ENCODE data around the gene GTPBP1. TPM values are rescaled to one million over a fixed set of nuclear protein-coding genes. Genes with fewer than 3 reads are reported as not detected.

Gene GTPBP1
- total and polyA plus RNA-seq, 2 of the 13 experiments (the other 11 are each of a cell fraction or from before 2014, with no cell fraction given): 22.3 to 27.0 TPM

GRCh38 chr22:38704654-38705234, 1.0 kb upstream of the GTPBP1 start (continued):
- TF ChIP-seq ETV5 (CRISPR knock-in tag; IDR thresholded peaks at IDR 0.05; ENCODE audit: borderline replicate concordance) (peak; percentile 40; the same call in 1 of the 2 replicates), ELF4 (CRISPR knock-in tag; IDR thresholded peaks at IDR 0.05; ENCODE audit: borderline replicate concordance) (peak; percentile 66; the same call in 1 of the 2 replicates), MIXL1 (CRISPR knock-in tag; IDR thresholded peaks at IDR 0.05) (no peak), ZMYM2 (CRISPR knock-in tag; IDR thresholded peaks at IDR 0.05) (no peak), MAF1 (CRISPR knock-in tag; IDR thresholded peaks at IDR 0.05; ENCODE audit: borderline replicate concordance) (no peak), FOXA3 (CRISPR knock-in tag; IDR thresholded peaks at IDR 0.05) (0 out of 2 replicates have a peak, but pooled peaks have one; percentile 4), TMF1 (CRISPR knock-in tag; IDR thresholded peaks at IDR 0.05; ENCODE audit: low read depth) (no peak), MAFF (IDR thresholded peaks at IDR 0.05; ENCODE audit: low read depth, low read length) (no peak; the same call in 1 of the 2 replicates), FOXJ3 (CRISPR knock-in tag; IDR thresholded peaks at IDR 0.05; ENCODE audit: borderline replicate concordance) (no peak), FOXP4 (CRISPR knock-in tag; IDR thresholded peaks at IDR 0.05) (0 out of 2 replicates have a peak, but pooled peaks have one; percentile 15), ZBTB8A (CRISPR knock-in tag; IDR thresholded peaks at IDR 0.05; ENCODE audit: borderline replicate concordance, low read depth) (no peak), ZNF17 (CRISPR knock-in tag; IDR thresholded peaks at IDR 0.05) (no peak), ZFY (CRISPR knock-in tag; IDR thresholded peaks at IDR 0.05) (peak; percentile 36), NPAS2 (CRISPR knock-in tag; IDR thresholded peaks at IDR 0.05; ENCODE audit: borderline replicate concordance) (no peak), ZNF549 (CRISPR knock-in tag; IDR thresholded peaks at IDR 0.05) (no peak), SRSF9 (IDR thresholded peaks at IDR 0.05; ENCODE audit: borderline replicate concordance, insufficient read depth, low read depth, low read length, poor library complexity, severe bottlenecking) (no peak), BATF2 (CRISPR knock-in tag; IDR thresholded peaks at IDR 0.05) (no peak), CBX5 (CRISPR knock-in tag; IDR thresholded peaks at IDR 0.05; ENCODE audit: borderline replicate concordance) (0 out of 2 replicates have a peak, but pooled peaks have one; percentile 10), RFXAP (CRISPR knock-in tag; IDR thresholded peaks at IDR 0.05; ENCODE audit: borderline replicate concordance) (no peak), ZNF782 (CRISPR knock-in tag; IDR thresholded peaks at IDR 0.05; ENCODE audit: borderline replicate concordance) (no peak), SP1 (IDR thresholded peaks at IDR 0.05) (no peak), SP1 (CRISPR knock-in tag; IDR thresholded peaks at IDR 0.05) (no peak), PRMT3 (CRISPR knock-in tag; IDR thresholded peaks at IDR 0.05; ENCODE audit: borderline replicate concordance, low read depth) (no peak), SMAD3 (CRISPR knock-in tag; IDR thresholded peaks at IDR 0.05) (0 out of 2 replicates have a peak, but pooled peaks have one; percentile 59), ZNF614 (CRISPR knock-in tag; IDR thresholded peaks at IDR 0.05; ENCODE audit: borderline replicate concordance) (0 out of 2 replicates have a peak, but pooled peaks have one; percentile 0)
- TF ChIP-seq, protein P1, sequence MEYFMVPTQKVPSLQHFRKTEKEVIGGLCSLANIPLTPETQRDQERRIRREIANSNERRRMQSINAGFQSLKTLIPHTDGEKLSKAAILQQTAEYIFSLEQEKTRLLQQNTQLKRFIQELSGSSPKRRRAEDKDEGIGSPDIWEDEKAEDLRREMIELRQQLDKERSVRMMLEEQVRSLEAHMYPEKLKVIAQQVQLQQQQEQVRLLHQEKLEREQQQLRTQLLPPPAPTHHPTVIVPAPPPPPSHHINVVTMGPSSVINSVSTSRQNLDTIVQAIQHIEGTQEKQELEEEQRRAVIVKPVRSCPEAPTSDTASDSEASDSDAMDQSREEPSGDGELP (IDR thresholded peaks at IDR 0.05; ENCODE audit: borderline replicate concordance, low read depth): peak; percentile 84
- TF ChIP-seq, protein P2, sequence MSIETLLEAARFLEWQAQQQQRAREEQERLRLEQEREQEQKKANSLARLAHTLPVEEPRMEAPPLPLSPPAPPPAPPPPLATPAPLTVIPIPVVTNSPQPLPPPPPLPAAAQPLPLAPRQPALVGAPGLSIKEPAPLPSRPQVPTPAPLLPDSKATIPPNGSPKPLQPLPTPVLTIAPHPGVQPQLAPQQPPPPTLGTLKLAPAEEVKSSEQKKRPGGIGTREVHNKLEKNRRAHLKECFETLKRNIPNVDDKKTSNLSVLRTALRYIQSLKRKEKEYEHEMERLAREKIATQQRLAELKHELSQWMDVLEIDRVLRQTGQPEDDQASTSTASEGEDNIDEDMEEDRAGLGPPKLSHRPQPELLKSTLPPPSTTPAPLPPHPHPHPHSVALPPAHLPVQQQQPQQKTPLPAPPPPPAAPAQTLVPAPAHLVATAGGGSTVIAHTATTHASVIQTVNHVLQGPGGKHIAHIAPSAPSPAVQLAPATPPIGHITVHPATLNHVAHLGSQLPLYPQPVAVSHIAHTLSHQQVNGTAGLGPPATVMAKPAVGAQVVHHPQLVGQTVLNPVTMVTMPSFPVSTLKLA (IDR thresholded peaks at IDR 0.05): no peak
